Nephron (organoid): Measurements from ENCODE around the gene BRME1.

ENCODE experiments used
- H3K27ac Mint-ChIP-seq, 3 experiments: 2 replicates each; pipeline ENCODE4 v1.8.0; 2020; ENCODE audit warnings: mixed read lengths in 3 of 3, mild to moderate bottlenecking in 2 of 3, moderate library complexity in 1 of 3
- H3K27me3 Mint-ChIP-seq: 2 replicates; pipeline ENCODE4 v1.8.0; 2021; ENCODE audit warnings: low read depth, mild to moderate bottlenecking, moderate library complexity, mixed read lengths
- H3K36me3 Mint-ChIP-seq: 2 replicates; pipeline ENCODE4 v1.8.0; 2020; ENCODE audit warnings: low read depth, mixed read lengths
- H3K4me1 Mint-ChIP-seq: 2 replicates; pipeline ENCODE4 v1.8.0; 2020; ENCODE audit warnings: mixed read lengths
- H3K4me3 Mint-ChIP-seq, 3 experiments: 2 replicates each; pipeline ENCODE4 v1.8.0; 2020; ENCODE audit warnings: mild to moderate bottlenecking in 3 of 3, mixed read lengths in 3 of 3, moderate library complexity in 2 of 3
- H3K9me3 Mint-ChIP-seq: 2 replicates; pipeline ENCODE4 v1.8.0; 2020; ENCODE audit warnings: mixed read lengths
- TF ChIP-seq, protein P1 (sequence below), 3 experiments: fragments of 200-600 bp; sonication (generic); IDR thresholded peaks; one replicate each; pipeline ENCODE4 v1.5.0; 2021; ENCODE audit warnings: antibody characterized with exemption in 3 of 3; ENCODE audit not compliant: unreplicated experiment in 3 of 3

BRME1 gene

DNA sequence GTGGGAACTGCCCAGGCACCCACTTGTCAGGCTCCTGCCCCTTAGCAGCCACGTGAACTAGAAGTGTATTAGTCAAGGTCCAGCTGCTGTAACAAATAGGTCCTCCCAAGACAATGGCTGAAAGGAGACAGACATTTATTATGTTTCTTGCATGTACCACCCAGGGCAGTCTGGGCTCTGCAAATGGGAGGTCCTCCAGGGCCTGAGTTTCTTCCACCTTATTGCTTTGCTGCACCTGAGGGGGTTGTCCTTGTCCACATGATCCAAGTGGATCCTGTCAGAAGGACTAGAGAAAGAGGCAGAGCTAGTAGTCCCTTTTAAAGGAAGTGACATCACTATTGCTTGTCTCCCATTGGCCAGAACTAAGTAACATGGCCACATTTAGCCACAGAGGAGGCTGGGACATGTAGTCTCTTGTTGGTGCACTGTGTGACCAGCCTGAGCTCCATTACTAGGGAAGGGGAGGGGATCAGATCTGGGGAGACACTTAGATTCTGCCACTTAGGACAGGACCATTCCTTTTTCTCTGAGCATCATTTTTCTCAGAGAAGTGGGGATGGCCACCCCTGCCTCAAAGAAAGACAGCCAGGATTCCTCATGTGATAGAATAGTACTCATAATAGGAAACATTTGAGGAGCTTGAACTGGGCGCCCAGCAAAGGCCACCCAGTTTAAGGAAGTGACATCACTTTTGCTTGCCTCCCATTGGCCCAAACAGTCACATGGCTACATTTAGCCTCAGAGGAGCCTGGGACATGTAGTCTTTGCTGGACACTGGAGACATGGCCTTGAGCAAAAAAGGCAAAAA lies 15.2 kb upstream of the BRME1 start:
- TF ChIP-seq, protein P1, sequence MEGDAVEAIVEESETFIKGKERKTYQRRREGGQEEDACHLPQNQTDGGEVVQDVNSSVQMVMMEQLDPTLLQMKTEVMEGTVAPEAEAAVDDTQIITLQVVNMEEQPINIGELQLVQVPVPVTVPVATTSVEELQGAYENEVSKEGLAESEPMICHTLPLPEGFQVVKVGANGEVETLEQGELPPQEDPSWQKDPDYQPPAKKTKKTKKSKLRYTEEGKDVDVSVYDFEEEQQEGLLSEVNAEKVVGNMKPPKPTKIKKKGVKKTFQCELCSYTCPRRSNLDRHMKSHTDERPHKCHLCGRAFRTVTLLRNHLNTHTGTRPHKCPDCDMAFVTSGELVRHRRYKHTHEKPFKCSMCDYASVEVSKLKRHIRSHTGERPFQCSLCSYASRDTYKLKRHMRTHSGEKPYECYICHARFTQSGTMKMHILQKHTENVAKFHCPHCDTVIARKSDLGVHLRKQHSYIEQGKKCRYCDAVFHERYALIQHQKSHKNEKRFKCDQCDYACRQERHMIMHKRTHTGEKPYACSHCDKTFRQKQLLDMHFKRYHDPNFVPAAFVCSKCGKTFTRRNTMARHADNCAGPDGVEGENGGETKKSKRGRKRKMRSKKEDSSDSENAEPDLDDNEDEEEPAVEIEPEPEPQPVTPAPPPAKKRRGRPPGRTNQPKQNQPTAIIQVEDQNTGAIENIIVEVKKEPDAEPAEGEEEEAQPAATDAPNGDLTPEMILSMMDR (IDR thresholded peaks at IDR 0.05; ENCODE audit: unreplicated experiment in 3 of 3) = no peak
- Mint-ChIP-seq H3K4me1 (no peaks in the 10 kb centered on the region), H3K27ac (no peak overlapping the region), H3K36me3 (peaks cover 61% of the 10 kb centered on the region), H3K27me3 (no peaks in the 10 kb centered on the region), H3K4me3 (no peak overlapping the region), H3K9me3 (no peaks in the 10 kb centered on the region)

DNA sequence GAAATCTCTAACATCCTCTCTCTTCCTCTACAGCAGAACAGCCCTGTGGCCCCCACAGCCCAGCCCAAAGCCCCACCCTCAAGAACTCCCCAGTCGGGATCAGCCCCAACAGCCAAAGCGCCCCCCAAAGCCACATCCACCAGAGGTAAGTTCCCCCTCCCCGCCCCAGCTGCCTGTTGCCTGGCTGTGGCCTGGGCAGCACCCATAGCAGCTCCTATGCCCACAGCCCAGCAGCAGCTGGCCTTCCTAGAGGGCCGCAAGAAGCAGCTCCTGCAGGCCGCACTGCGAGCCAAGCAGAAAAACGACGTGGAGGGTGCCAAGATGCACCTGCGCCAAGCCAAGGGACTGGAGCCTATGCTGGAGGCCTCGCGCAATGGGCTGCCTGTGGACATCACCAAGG lies 14.6 kb upstream of the BRME1 start:
- TF ChIP-seq, protein P1 (IDR thresholded peaks at IDR 0.05; ENCODE audit: unreplicated experiment in 3 of 3) = no peak
- H3K9me3 Mint-ChIP-seq = no peaks in the 10 kb centered on the region
- H3K36me3 Mint-ChIP-seq = peaks cover 61% of the 10 kb centered on the region
- H3K27me3 Mint-ChIP-seq = no peaks in the 10 kb centered on the region
- H3K27ac Mint-ChIP-seq = no peak overlapping the region
- no peaks in the 10 kb centered on the region for H3K4me1 Mint-ChIP-seq
- H3K4me3 Mint-ChIP-seq = no peak overlapping the region

DNA sequence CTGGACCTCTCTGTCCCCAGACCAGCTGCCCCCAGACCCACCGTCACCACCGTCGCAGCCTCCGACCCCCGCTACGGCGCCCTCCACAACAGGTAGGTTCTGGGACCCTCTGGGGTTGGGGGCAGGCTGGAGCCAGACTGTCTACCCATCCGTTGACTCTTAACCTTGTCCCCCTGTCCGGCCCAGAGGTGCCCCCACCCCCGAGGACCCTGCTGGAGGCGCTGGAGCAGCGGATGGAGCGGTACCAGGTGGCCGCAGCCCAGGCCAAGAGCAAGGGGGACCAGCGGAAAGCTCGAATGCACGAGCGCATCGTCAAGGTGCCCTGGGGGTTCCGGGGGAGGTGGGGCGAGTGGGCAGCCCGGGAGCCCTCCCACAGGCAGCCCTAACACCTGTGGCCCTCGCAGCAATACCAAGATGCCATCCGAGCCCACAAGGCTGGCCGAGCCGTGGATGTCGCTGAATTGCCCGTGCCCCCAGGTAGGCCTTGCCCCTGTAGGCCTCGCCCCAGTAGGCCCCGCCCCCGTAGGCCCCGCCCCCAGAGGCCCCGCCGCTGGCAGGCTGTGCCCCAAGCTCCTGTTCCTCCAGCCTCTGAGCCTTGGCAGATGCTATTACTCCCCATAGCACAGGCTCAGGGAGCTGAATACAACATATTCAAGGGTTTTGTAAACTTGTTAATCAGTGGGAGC lies 13.0 kb upstream of the BRME1 start:
- Mint-ChIP-seq H3K36me3 (peaks cover 59% of the 10 kb centered on the region), H3K4me3 (no peak overlapping the region), H3K9me3 (no peaks in the 10 kb centered on the region)

DNA sequence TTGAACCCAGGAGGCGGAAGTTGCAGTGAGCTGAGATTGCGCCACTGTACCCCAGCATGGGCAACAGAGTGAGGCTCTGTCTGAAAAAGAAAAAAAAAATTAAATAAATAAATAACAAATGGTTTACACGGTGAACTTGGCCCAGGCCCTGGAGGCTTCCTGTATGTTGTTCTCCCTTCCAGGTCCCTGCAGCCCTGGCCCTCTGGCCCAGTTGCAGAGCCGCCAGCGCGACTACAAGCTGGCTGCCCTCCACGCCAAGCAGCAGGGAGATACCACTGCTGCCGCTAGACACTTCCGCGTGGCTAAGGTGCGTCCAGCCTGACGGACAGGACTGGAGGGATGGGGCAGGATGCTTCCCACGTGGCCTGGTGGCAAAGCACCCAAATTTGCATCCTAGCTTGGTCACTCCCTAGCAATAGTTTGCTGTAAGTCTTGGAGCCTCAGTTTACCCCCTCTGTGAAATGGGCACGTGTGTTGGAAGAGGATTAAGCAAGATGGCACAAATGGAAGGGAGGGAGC lies 12.0 kb upstream of the BRME1 start:
- TF ChIP-seq, protein P1 (IDR thresholded peaks at IDR 0.05; ENCODE audit: unreplicated experiment in 3 of 3) = no peak
- Mint-ChIP-seq H3K9me3 (no peaks in the 10 kb centered on the region), H3K36me3 (peaks cover 59% of the 10 kb centered on the region), H3K27ac (no peak overlapping the region), H3K4me3 (no peak overlapping the region), H3K4me1 (no peaks in the 10 kb centered on the region), H3K27me3 (no peaks in the 10 kb centered on the region)

More for the DNA sequence above, 13.0 kb upstream of the BRME1 start:
- Mint-ChIP-seq H3K27ac (no peak overlapping the region), H3K27me3 (no peaks in the 10 kb centered on the region), H3K4me1 (no peaks in the 10 kb centered on the region)
- TF ChIP-seq, protein P1 (IDR thresholded peaks at IDR 0.05; ENCODE audit: unreplicated experiment in 3 of 3) = no peak

DNA sequence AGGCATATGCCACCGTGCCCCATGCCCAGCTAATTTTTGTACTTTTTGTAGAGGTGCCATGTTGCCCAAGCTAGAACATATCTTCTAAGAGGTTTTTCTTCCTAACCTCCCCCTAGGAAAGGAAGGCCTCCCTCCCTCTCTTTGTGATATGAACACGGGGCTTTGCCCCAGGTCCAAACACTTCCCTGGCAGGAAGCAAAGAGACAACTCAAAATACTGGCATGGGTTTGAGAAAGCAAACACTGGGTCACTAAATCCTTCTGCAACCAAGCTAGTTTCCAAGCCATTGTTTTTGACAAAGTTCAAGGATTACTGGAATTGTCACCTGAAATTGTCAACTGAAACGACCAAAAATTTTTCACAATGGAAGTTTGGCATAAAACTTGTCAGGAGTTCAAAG lies 8.9 kb upstream of the BRME1 start:
- Mint-ChIP-seq H3K27me3 (no peaks in the 10 kb centered on the region), H3K27ac (no peak overlapping the region), H3K36me3 (peaks cover 46% of the 10 kb centered on the region), H3K4me3 (no peak overlapping the region), H3K9me3 (no peaks in the 10 kb centered on the region), H3K4me1 (no peaks in the 10 kb centered on the region)
- TF ChIP-seq, protein P1 (IDR thresholded peaks at IDR 0.05; ENCODE audit: unreplicated experiment in 3 of 3) = no peak
